T follicular helper cell (primary cell): ENCODE results near the gene C17orf107.

Source experiments
- DNase-seq: peaks from one replicate; pipeline ENCODE4 v3.0.0-alpha.2; 2020; ENCODE audit warnings: low read depth

Gene C17orf107

GRCh38 chr17:4935650-4936049 lies 36.3 kb downstream of the C17orf107 start:
- no peak for DNase-seq

GRCh38 chr17:4936436-4936835 lies 37.1 kb downstream of the C17orf107 start:
- DNase-seq = no peak

- no peak for DNase-seq
These were observed 38.2 kb downstream of the C17orf107 start for GRCh38 chr17:4937553-4937952.

GRCh38 chr17:4938069-4938491 lies 38.7 kb downstream of the C17orf107 start:
- no peak for DNase-seq

GRCh38 chr17:4938688-4939545 lies 39.6 kb downstream of the C17orf107 start:
- no peak for DNase-seq

- DNase-seq = no peak
These were observed 40.1 kb downstream of the C17orf107 start for GRCh38 chr17:4939546-4939795.

- DNase-seq = peak; percentile 93
These were observed 40.6 kb downstream of the C17orf107 start, which contains the start of the genes RNF167 and SLC25A11 for GRCh38 chr17:4939796-4940554. RNF167 (plus strand) TSS chr17:4940268; CDS start chr17:4940910, 642 bp downstream. SLC25A11 (minus strand) TSS chr17:4940046; CDS start chr17:4939910, 136 bp downstream.

- DNase-seq = peak; percentile 22
These were observed 41.4 kb downstream of the C17orf107 start for GRCh38 chr17:4940555-4941318.

GRCh38 chr17:4941319-4941610 lies 41.9 kb downstream of the C17orf107 start:
- DNase-seq = no peak

GRCh38 chr17:4942760-4943508 lies 43.6 kb downstream of the C17orf107 start:
- DNase-seq = no peak

- DNase-seq = peak; percentile 29
These were observed 44.8 kb downstream of the C17orf107 start for GRCh38 chr17:4944163-4944553.

GRCh38 chr17:4944554-4945175 lies 45.3 kb downstream of the C17orf107 start:
- DNase-seq = no peak

GRCh38 chr17:4945176-4945943 lies 46.0 kb downstream of the C17orf107 start:
- peak; percentile 64 for DNase-seq

GRCh38 chr17:4945944-4946280 lies 46.6 kb downstream of the C17orf107 start:
- no peak for DNase-seq

GRCh38 chr17:4946312-4946976 lies 47.1 kb downstream of the C17orf107 start:
- no peak for DNase-seq

GRCh38 chr17:4947010-4947410 lies 47.7 kb downstream of the C17orf107 start:
- no peak for DNase-seq

GRCh38 chr17:4947411-4948165 lies 48.3 kb downstream of the C17orf107 start:
- DNase-seq = peak; percentile 40

- DNase-seq = peak; percentile 85
These were observed 49.0 kb downstream of the C17orf107 start, which contains the start of gene PFN1 for GRCh38 chr17:4948166-4948930. PFN1 (minus strand) TSS chr17:4948530; CDS start chr17:4948394, 136 bp downstream.
